ENCODE data around the gene R3HDM1.

The R3HDM1 gene

DNA sequence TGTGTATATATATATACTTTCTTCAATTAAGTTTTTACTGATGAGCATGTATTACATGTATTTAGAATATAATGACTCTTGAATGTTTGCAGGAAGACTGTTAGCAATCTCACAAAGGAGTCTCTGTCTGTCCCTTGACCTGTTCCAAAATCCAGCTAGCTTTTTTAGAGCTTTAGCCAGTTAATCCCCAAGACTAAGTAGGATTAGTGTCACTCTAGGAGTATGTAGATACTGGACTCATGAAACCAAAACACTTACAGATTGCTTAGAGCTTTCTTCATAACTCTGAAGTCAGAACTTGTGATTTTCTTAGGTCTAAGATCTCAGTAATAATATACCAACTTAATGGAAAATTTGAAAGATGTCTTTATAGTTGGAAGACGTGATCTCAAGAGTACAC is 212.6 kb downstream of the R3HDM1 start:
- no peak for TF ChIP-seq CTCF (IDR thresholded peaks at IDR 0.05; ENCODE audit: control extremely low read depth, extremely low read depth, low read depth, missing control alignments)
- ChIA-PET POLR2A (no interaction called here), CTCF (interaction anchor here (1.0 to 4.5 kb wide), 4 partner anchors 11 to 740 kb away, joined by 3 to 24 read pairs (median 4); no protein-coding TSS in a partner anchor)
- DNase-seq (ENCODE audit: extremely low spot score): no peak

DNA sequence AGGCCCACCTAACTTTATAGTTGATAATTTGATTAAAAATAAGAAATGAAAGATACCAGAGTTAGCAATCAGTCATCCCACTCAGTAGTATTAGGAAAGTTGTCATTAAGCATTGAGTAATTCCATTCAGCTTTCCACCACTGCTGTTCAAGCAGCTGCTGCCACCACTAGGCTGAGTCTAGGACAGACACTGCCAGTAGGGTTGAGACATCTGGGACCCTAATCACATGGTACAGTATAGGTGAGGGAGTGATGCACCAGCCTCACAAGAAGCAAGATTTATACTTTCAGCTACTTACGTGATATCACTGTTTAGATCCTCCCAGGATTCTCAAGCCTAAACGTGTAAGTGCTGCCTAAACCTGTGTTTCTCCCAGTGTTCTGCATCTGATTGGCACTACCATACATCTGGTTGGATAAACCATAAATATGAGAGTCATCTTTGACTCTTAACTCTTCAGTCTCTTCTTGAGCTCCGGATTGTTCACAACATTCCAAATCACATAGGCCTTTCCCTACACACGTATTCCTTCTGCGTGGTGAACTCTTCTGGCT is 213.6 kb downstream of the R3HDM1 start:
- TF ChIP-seq CTCF (IDR thresholded peaks at IDR 0.05; ENCODE audit: control extremely low read depth, extremely low read depth, low read depth, missing control alignments): no peak
- POLR2A ChIA-PET: interaction anchor here (0.6 kb wide), 1 partner anchor 62 kb away, joined by 3 read pairs; no protein-coding TSS in a partner anchor
- DNase-seq (ENCODE audit: extremely low spot score): peak; percentile 24
- CTCF ChIA-PET: interaction anchor here (0.7 to 4.5 kb wide), 4 partner anchors 10 to 39 kb away, joined by 3 to 24 read pairs (median 4); no protein-coding TSS in a partner anchor

GRCh38 chr2:135745545-135745944 is 214.3 kb downstream of the R3HDM1 start:
- CTCF ChIA-PET: interaction anchor here (0.7 to 4.5 kb wide), 3 partner anchors 9 to 38 kb away, joined by 3 to 24 read pairs (median 6); no protein-coding TSS in a partner anchor
- no peak for TF ChIP-seq CTCF (IDR thresholded peaks at IDR 0.05; ENCODE audit: control extremely low read depth, extremely low read depth, low read depth, missing control alignments)
- POLR2A ChIA-PET: no interaction called here
- DNase-seq (ENCODE audit: extremely low spot score): no peak

DNA sequence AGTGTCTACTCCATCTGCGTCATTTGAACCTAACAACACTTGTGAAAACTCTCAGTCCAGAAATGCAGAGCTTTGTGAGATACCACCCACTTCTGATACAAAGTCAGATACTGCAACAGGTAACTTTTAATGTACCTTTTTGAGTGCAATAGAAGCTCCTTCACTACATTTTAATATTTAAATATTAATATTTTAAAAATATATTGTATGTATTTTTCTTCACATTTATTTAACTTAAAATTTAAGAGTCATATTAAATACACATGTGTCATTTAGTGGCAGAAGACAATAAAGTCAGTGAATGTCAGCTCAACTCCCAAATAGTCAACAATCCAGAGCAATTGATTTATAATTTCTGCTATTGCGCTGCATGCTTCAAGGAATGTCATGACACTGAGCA is 224.3 kb downstream of the R3HDM1 start:
- POLR2A ChIA-PET: interaction anchor here (0.6 kb wide), 1 partner anchor 33 kb away, joined by 3 read pairs; no protein-coding TSS in a partner anchor
- TF ChIP-seq CTCF (IDR thresholded peaks at IDR 0.05; ENCODE audit: control extremely low read depth, extremely low read depth, low read depth, missing control alignments): no peak
- CTCF ChIA-PET: interaction anchor here (1.2 to 3.5 kb wide), 5 partner anchors 11 to 42 kb away, joined by 3 to 24 read pairs (median 4); partner anchors contain the start of gene UBXN4
- DNase-seq (ENCODE audit: extremely low spot score): no peak

GRCh38 chr2:135756692-135757091 is 225.4 kb downstream of the R3HDM1 start:
- ChIA-PET CTCF (interaction anchor here (1.3 to 3.5 kb wide), 2 partner anchors 12 to 14 kb away, joined by 3 to 24 read pairs; no protein-coding TSS in a partner anchor), POLR2A (no interaction called here)
- TF ChIP-seq CTCF (IDR thresholded peaks at IDR 0.05; ENCODE audit: control extremely low read depth, extremely low read depth, low read depth, missing control alignments): no peak
- no peak for DNase-seq (ENCODE audit: extremely low spot score)

DNA sequence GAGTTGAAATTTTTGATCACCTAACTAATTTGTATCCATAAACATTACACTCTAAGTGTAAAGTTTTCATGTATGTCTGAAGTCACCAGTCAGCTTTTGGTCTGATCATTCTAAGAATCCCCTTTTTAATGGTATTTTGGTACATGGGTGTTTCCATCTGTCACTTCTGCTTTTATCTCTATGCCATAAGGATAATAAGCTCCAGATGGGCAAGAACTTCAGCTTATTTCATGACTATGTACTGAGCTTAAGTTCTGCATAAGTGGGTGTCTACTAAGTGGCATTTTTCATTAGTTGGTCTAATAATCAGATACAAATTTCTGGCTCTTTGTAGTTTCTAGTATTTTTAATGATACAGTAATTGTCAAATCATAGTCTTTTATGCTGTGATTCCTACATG is 230.7 kb downstream of the R3HDM1 start:
- TF ChIP-seq CTCF (IDR thresholded peaks at IDR 0.05; ENCODE audit: control extremely low read depth, extremely low read depth, low read depth, missing control alignments): no peak
- ChIA-PET CTCF (interaction anchor here (1.1 to 3.7 kb wide), 4 partner anchors 11 to 36 kb away, joined by 3 to 16 read pairs (median 3); no protein-coding TSS in a partner anchor), POLR2A (no interaction called here)
- no peak for DNase-seq (ENCODE audit: extremely low spot score)
